Articular chondrocyte of knee joint (primary cell): ENCODE data around the gene ZNF93. TPM values are rescaled to one million over a fixed set of nuclear protein-coding genes. Genes with fewer than 3 reads are reported as not detected.

ENCODE experiments used
- total RNA-seq: library from RNA; depleted of rRNA; stranded (reverse); fragments of >200 nt; gene quantifications from 2 replicates; pipeline ENCODE4 v1.2.3, GENCODE V29; 2012

Gene ZNF93
- total RNA-seq: 3.5 and 7.2 TPM in 2 replicates

GRCh38 chr19:19900729-19901444, at the start of gene ZNF93:
Gene ZNF93 (plus strand): TSS chr19:19900946. CDS start chr19:19901089, 143 bp downstream.

GRCh38 chr19:19865750-19866610, 34.8 kb upstream of the ZNF93 start, which contains the start of gene ZNF253:
Gene ZNF253 (plus strand): TSS chr19:19865882. CDS start chr19:19865997, 115 bp downstream.

Other genes starting within 250 kb of the ZNF93 start
- 32.0 and 33.2 TPM in 2 replicates for gene ATP13A1, start 237.3 kb upstream of the ZNF93 start, total RNA-seq
- 9.6 and 10.1 TPM in 2 replicates for gene ZNF101, start 232.1 kb upstream of the ZNF93 start, total RNA-seq
- gene ZNF14, start 167.8 kb upstream of the ZNF93 start, total RNA-seq: 7.8 and 10.5 TPM in 2 replicates
- 18.2 and 33.1 TPM in 2 replicates for gene ZNF506, start 79.2 kb upstream of the ZNF93 start, total RNA-seq
- 5.5 and 8.4 TPM in 2 replicates for gene ZNF253, start 35.1 kb upstream of the ZNF93 start, total RNA-seq
- gene ZNF682, start 138.6 kb downstream of the ZNF93 start, total RNA-seq: 2.0 and 5.0 TPM in 2 replicates
- 2.0 and 2.5 TPM in 2 replicates for gene ZNF90, start 177.1 kb downstream of the ZNF93 start, total RNA-seq